Stimulated activated CD8-positive, alpha-beta memory T cell treated with anti-CD3 and anti-CD28 coated beads, Interleukin-4, amount 100 ng/mL, for 4 hours (primary cell): Measurements from ENCODE around the gene SKP1.

ENCODE experiments used
- DNase-seq, 2 donors: peaks; one replicate each; pipeline ENCODE4 v3.0.0-alpha.2; 2020; ENCODE audit warnings: low read depth in 2 of 2, low spot score in 1 of 2

Gene SKP1

DNA sequence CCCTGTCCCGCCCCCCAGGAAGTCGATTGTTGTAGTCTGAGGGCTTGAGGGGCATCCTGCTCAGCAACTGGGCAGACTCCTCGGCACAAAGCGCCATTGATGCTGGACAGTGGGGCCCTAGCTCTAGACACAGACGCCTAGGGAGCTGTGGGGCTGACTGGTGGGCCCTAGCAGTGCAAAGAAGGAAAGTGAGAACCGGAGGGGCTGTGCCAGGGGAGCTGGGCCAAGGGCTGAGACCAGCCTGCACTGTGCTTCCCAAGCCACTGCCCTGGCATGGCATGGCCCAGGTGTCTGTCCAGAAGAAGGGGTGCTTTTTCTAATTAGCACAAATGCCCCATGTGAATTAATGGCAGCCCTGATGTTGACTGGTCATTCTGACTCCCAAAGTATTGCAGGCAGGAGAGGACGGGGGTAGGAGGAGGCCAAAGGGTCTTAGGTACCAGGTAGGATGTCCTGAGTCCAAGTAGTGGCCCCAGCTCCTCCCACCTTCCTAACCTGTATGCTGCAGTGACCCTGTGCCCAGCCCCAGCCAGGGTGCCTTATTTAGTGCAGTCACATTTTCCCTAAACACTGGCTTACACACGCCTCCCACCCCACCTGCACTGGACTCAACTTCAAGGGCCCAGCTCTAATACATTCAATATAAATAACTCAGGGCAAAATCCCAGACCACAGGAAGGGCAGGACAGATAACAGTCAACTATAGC is 46.4 kb downstream of the SKP1 start:
- DNase-seq = no peak

- no peak for DNase-seq
Observed at GRCh38 chr5:134129411-134130238, 47.1 kb downstream of the SKP1 start.

DNA sequence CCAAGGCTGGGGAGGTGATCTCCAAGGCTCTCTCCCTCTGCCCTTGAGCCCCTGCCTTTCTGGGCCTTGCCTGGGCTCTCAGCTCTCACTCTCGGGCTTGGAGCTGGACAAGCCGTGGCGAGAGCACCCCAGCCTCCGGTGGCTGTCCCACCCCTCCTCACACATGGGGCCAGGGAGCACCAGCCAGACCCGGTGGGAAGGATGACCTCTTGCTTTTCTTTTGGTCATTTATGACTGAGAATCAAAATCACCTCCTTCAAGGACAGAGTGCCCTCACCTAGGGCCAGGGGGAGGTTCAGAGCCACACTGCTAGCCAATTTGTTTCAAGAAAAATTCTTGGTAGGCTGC is 48.1 kb downstream of the SKP1 start:
- no peak for DNase-seq

DNA sequence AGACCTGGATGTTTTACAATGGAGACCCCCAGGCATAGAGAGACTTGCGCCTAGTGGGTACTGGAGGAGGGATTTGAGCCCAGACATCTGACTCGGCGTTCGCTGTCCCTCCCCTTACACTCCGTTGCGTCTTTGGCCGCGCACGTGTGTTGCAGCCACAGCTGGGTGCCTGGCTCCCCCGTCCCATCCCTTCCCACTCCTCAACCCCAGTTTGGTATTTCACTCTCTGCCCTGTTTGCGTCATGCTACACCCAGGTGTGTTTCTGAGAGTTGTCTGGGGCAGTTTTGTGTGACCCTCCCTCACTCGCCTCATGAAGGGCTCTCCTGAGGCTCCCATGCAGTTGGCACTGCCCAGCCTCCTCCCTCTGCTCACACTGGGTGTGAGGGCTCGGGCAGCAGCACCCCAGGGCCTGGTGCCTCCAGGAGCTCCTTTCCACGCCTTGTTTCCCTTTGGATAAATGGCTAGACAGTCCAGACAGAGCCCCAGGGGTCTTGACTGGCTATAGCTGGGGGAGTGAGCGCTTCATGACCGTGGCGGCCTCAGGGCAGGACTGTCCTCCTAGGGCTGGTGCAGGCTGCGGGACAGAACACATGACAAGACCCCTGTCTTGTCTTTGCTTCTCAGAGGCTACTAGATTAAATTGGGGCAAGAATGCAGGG is 48.6 kb downstream of the SKP1 start:
- DNase-seq = no peak

- DNase-seq = no peak
Observed at GRCh38 chr5:134127376-134127861, 49.3 kb downstream of the SKP1 start.

DNA sequence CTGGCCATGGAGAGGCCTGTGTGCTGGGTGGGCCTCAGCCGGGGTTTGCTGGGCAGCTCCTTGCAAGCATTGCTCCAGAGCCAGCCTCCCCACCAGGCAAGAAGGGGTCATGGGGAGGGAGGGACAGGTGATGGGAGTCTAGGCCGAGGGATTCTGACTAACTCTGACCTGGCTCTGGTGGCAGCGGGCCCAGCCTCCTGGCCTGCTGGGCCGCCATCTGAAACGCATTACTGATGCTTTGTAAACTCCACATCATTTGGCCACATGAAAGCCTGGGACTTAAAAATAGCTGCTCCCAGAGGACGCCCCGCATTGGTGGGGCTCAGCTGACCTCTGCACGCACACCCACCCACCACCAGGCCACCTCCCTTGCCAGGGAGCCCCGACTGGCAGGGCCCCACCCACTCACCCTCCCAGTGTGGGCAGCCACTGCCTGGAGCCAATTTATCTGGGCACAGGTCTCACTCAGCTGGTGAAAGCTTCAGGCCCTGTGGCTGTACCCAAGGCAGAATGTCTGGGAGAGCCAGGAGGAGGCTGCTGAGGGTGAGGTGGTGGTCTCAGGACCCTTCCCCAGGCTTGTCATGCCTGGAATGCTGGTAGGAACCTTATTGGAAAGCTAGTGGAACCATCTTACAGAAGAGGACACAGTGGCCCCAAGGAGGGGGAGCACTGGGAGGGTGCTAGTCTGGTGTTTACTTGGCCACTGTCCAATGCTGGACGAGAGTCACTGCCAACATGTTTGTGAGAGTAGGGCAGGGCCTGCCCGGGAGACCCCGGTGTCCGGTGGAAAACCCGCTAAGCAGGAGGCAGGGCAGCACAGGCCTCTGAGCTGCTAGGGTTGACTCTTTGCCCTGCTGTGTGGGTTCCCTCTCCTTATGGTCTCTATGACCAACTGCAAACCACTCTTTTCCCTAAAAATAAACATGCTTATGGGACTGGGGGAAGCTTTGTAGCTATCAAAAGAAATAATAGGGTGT is 51.4 kb downstream of the SKP1 start:
- no peak for DNase-seq

DNA sequence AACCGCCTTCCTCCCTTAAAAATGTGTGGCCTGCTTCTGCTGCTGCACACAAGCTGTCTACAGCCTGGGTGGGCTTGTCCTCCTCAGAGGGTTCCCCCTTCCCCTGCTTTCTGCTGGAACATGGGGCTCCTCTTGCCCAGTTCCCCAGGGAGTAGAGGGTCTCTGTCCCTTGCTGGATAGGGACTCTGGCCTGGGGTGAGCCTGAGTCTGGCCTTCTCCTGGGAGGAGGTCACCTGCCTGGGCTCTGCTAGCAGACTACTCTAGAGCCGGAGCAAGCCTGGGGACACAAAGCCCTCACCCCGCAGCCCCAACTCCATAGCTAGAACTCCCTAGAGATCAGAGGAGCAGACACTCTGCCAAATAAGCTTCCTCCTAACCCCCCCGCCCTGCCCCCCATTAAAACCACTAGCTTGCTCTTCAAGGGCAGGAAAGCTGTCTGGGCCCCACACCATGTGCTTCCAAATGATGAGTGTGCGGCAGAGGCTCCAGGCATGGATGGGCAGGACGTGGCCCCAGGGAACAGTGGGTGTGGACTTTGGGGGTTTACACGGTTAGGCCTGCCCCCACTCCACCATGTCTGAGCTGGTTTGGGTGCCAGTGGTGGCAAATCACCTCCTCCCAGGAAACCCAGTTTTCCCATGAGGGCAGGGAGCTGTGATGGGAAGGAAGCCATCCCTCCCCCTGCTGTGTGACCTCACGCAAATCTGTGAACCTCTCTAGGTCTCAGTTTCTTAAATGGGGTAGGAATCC is 52.3 kb downstream of the SKP1 start:
- no peak for DNase-seq

DNA sequence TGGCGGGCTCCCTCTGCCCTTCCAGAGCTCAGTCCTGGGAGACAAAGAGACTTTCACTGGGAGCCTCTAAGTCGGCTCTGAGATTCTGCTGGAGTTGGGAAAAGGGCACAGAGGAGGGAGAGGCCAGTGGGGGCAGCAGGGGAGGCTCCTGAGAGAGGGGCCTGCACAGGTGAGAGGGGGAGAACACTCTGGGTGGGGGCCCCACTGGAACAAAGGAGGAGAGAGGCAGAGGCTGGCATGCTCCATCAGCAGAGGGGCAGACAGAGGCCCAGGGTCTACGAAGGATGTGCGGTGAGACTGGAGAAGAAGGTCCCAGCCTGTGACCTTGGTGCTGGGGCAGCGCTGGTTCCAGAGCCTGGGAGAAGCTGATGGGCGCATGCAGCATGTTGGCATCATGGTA is 53.4 kb downstream of the SKP1 start:
- DNase-seq = no peak

DNA sequence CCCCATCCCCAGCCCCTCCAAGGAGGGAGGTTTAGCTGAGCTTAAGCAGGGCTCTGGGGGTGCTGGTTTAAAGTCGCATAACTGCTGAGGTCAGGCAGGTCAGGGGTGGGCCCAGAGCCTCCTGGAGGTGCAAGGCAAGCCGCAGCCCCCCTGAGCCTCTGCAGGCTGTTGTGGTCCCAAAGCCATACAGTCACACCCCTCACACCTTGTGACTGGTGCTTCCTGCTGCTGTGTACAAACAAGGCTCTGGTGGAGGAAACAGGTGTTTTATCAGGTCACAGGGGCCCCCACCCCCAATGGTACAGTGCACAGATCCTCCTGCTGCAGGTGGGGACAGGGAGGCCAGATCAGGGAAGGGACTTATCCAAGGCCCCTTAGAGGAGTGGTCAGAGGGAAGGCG is 54.2 kb downstream of the SKP1 start:
- DNase-seq = no peak

GRCh38 chr5:134120386-134121138 is 56.2 kb downstream of the SKP1 start:
- DNase-seq = no peak

DNA sequence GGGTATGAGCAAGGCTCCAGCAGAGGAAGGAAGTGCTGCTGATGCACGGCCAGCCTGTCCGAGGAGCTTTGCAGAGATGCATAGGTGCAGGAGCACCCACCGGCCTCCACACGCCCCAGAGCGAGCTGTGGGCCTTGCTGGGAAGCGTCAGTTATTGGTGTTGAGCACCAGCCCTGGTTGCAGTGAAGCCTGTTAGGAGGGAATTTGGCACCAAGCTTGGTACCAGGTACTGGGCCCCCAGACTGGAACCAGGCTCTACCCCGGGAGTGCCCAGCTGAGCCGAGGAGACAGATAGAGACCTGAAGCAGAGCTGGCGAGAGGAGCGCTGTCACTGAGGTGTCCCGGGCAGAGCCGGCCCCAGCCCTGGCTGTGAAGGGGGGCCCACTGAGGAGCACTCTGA is 57.0 kb downstream of the SKP1 start:
- DNase-seq = no peak

- no peak for DNase-seq
Observed at GRCh38 chr5:134118212-134118835, 58.4 kb downstream of the SKP1 start.

- no peak for DNase-seq
Observed at GRCh38 chr5:134116789-134117761, 59.7 kb downstream of the SKP1 start.

- no peak for DNase-seq
Observed at GRCh38 chr5:134116286-134116685, 60.5 kb downstream of the SKP1 start.

DNA sequence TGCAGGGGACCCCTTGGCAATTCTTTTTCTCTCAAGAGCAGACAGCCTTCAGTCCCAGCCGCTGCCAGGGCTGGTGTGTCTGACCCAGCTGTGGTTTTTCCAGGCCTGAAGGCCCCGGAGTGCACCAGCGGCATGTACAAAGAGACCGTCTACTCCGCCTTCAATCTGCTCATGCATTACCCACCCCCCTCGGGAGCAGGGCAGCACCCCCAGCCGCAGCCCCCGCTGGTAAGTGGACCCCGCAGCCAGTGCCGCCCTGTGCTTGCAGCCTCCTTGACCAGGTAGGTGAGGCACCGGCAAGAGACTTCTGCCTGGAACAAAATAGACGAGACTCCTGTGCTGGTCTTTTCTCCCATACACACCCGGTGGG is 61.0 kb downstream of the SKP1 start:
- no peak for DNase-seq

DNA sequence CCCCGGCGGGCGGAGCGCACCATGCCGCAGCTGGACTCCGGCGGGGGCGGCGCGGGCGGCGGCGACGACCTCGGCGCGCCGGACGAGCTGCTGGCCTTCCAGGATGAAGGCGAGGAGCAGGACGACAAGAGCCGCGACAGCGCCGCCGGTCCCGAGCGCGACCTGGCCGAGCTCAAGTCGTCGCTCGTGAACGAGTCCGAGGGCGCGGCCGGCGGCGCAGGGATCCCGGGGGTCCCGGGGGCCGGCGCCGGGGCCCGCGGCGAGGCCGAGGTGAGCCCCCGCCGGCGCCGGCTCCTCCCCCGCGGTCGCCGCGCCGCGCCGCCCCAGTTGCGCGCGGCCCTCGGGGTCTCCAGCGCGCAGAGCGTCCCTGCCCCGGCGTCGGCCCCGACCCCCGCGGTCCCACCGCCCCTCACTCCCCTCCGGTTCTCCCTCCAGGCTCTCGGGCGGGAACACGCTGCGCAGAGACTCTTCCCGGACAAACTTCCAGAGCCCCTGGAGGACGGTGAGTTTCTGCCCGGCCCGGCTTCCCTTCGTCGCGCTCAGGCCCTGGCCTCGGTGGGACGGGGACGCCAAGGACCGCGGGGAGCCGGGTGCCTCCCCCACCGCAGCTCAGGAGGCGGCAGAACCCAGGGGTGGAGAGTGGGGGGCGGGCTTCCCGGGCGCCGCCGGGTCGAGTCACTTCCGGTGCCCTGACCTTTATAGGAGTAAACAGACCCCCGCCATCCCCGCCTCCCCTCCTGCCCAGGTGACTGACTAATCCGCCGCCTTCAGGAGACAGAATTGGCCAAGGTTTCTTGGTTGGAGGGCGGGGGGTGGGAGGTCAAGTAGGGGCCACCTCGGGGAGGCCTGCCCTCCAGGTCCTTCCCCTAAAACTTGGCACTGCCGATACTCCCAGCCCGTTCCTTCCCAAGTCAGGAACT is 61.6 kb downstream of the SKP1 start:
- DNase-seq = peak; percentile 64 to 86
